Activated CD8-positive, alpha-beta memory T cell treated with anti-CD3 and anti-CD28 coated beads, Interleukin-2, amount 50 U/mL, for 24 hours (primary cell): ENCODE data around the gene MAP1LC3A.

Experiments
- DNase-seq: peaks from one replicate; pipeline ENCODE4 v3.0.0-alpha.2; 2020; ENCODE audit errors: extremely low read depth

The MAP1LC3A gene

DNA sequence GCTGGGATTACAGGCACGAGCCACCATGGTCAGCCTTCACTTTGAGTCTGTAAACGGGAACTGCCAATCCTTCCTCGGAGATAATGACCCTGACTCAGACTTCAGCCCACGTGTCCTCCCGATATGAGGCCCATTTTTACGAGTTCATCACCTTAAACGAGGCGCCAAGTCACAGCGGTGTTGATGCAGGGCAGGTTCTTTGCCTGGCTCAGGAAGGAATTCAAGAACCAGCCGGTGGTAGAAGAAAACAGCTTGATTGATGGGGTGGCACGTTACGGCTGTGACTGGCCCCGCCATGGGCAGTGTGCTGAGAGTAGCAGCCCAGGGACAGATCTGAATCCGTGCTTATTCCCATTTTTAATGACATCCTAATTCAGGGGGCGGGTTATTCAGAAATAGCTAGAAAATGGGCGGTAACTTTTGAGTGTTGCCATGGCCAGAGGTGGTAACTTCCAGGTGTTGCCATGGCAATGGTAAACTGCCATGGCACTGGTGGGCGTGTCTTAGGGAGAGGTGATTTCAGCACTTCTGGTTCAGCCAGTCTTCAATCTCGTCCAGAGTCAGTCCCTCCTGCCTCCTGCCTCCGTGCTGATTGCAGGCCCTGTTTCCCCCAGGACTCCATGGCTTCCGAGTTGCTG is 9.1 kb upstream of the MAP1LC3A start:
- DNase-seq: no peak

DNA sequence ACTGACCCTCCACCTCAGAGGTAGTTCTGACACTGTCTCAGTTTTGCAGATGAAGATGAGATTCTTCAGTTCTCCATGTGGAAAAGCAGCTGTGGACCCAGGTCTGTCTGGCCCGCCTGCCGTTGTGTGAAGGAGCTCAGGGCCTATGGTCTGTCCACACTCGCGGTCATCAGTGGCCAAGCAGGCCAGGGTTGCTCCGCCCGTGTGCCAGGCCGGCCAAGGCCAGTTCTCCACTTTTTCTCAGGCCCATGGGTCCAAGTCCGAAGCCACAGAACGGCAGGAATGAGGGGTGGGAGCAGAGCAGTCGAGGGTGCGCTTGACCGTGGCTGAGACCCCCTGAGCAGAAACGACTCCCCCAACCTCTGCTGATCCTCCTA is 8.6 kb upstream of the MAP1LC3A start:
- no peak for DNase-seq

DNA sequence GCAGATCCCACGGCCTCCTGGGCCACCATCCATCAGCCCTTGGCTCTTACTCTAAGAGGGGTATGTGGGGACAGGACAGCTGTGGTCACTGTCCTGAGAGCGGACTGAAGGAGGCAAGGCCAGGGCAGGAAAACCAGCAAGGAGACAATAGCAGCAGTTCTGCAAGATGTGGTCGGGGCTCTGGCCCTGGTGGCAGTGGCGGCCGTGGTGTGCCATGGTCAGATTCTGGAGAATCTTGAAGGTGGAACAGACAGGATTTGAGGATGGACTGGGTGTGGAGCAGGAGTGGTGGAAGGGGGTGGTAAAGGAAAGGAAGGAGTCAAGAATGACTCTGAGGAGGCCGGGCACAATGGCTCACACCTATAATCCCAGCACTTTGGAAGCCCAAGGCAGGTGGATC is 5.9 kb upstream of the MAP1LC3A start:
- DNase-seq: no peak

- DNase-seq: no peak
These were observed 5.1 kb upstream of the MAP1LC3A start for GRCh38 chr20:34553366-34553867.

GRCh38 chr20:34557936-34558319 is 590 bp upstream of the MAP1LC3A start:
- no peak for DNase-seq

DNA sequence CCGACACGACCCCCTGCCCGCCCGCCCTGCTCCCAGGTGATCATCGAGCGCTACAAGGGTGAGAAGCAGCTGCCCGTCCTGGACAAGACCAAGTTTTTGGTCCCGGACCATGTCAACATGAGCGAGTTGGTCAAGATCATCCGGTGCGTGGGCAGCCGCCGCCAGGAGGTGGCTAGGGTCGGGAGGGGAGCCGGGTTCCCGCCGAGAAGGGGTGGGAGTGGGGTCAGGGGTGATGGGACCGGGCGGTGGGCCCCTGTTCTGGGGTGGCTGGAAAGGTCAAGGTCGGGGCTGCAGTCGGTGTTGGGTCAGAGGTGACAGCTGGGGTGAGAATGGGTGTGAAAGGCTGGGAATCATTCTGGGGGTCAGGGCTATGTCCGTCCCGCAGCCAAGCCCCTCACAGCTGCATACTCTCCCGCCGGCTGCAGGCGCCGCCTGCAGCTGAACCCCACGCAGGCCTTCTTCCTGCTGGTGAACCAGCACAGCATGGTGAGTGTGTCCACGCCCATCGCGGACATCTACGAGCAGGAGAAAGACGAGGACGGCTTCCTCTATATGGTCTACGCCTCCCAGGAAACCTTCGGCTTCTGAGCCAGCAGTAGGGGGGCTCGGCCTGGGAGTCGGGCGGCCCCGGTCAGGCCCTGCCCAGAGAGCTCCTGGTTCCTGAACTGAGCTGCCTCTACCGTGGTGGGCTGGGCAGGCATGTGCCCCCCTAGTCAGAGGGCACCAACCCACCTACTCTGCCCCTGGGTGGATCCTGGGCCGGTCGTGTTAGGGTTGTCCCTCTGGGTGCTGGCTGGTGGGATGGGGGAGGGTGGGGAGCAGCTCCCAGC is 1.0 kb downstream of the MAP1LC3A start:
- DNase-seq: no peak

DNA sequence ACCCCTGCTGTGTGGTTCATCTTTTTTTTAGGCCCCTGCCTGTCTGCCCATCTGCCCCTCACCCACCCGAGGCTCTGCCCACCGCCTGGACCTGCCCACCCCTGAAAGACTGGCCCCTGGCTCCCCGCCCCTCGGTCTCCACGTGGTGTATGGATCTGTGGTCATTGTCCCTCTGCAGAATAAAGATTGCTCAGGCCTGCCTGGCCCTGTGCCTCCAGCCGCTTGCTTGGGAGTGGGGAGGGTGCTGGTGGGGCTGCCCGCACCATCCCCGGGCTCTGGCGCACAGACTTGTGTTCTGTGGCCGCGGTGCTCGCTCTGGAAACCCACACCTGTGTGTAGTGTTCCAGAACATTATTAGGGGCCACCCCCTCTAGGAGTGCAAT is 1.6 kb downstream of the MAP1LC3A start:
- DNase-seq: no peak

DNA sequence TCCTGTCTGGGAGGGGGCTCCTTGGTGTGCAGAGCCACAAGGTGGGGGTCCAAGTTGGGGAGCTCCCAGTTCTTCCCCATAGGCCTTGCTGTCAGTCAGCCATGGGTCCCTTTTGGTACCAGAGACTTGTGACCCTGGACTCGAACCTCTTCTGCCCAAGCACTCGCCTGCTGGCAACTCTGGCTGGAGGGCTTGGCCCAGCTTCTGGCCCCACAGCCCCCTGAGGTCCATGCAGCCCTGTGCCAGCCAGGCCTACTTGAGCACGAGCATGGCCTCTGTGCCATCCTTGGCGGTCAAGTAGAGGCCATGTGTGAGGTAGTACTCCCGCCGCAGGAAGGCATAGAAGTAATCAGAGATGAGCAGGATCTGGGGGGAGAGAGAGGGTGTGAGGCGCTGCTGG is 2.1 kb downstream of the MAP1LC3A start:
- DNase-seq: no peak

DNA sequence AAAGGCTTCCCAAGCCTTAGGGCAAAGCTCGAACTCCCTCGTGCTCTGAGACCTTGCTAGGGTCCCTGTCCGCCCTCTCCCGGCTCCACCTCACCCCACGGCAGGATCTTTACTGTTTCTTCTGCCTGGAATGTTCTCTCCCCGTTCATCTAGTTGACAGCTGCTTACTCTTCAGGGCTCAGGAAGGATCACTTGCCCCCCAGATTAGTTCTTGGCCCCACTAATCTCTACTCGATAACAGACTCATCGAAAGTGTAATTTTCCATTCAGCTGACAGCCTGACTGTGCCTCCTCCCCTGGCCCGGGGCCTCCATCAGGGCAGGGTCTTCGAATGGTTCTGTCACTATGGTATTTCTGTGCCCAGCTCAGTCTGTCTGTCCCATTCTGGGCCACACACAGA is 3.1 kb downstream of the MAP1LC3A start:
- no peak for DNase-seq

DNA sequence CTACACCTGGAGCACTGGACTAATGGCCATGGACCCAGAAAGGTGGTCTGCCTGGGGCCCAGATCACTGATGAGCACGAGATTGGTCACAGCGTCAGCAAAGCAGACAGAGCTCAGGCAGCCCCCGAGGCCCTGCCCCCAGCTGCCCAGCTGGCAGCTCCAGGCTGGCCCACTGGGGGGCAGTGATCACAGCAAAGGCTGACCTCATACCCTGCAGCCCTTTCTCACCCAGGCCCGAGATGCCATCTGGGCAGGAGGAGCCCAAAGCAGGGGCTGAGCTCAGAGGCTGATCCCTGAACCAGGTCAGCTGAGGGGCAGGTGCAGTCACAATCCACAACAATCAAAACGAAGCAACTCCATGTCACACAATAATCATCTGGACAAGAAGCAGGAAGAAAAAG is 4.1 kb downstream of the MAP1LC3A start:
- DNase-seq: no peak

DNA sequence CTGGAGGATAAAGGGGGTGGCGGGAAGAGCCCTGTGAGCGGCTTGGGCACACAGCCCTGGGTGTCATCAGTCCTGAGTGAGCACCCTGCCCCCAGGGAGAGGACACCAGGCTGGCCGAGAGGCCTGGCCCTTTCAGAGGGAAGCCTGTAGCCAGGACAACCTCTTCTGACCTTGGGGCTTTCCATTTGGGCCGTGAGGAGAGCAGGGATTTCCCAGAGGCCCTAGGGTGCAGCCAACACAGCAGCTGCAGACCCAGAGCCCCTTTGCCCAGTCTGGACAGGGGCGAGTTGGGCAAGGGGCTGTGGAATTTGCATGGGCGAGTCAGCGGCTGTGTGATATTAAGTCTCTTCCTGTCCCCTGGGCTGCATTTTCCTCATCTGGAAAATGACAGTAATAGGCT is 6.3 kb downstream of the MAP1LC3A start:
- DNase-seq: no peak

DNA sequence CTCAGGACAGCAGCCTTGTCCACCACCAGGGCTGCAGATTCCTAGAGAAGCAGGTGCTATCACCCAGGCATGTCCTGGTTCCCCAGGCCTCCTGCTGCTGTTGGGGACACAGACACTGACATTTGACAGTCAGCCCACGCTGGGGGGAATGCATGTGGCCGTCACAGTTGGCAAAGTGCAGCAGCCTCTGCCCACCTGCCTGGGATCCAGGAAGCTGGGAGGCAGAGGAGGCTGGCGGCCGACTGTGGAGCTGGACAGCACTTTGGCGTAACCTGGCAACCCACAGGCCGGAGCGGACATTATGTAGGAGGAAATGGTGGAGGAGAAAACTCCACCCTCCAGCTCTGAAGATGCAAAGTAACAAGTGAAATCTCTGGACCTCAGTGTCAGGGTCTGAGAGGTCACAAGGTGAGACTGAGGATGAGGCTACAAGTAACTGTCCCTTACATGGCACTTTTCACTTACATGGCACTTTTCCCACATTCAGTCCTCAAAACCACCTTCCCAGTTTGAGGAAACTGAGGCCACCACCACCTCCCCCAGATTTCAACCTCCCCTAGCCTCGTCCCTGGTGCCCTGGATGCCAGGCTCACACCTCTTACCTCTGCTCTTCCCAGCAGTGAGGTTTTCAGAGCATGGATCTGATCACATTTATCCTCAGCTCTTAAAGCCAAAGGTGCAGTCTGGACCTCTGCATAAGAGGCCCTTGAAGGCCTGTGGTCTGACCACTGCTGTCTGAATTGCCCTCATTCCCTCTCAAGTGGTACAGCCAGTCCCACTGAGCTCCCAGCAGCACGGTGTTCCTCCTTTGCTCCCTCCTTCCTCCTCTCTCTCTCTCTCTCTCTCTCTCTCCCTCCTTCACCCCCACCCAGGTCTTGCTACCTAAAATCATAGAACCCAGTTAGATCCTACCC is 8.7 kb downstream of the MAP1LC3A start:
- DNase-seq: no peak

DNA sequence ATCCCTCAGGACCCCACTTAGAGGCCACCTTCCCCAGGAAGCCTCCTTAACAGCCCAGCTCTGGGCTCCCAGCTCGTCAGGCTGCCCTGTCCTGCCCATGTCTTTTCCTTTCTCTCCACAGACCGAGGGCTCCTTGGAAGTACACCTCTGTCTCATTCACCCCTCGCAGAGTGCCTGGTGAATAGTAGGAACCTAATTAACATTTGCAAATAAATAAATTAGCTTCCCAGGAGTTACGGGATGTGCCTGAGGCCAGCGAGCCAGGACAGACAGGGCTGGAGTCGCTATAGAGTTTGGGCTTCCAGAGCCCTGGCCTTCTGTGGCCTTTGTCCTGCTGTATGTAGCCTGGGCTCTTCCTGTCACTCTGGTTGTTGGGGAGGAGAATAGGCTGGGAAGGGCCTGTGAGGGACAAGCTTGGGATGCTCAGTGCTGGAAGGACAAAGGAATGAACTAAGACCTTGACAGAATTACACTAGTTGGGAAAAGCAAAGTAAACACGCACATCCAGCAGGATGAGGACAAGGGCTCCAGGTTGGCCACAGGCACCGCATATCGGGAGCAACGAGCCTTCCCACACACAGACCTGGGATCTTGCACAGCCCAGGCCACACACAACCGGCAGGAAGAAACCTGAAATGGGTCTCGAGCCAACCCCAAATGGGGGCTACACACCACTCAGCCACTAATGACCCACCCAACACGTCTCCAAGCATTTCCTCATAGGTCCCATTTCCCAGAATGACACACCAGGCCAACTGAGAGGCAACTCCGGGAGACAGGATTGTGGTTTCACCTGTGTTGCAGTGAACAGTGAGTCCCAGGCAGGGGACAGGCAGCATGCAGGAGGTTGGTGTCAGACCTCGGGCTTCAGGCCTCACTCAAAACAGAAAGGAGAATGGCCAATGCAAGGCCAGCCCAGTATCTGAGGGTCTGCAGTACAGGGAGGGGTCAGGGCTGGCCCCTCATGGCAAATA is 9.7 kb downstream of the MAP1LC3A start:
- no peak for DNase-seq

DNA sequence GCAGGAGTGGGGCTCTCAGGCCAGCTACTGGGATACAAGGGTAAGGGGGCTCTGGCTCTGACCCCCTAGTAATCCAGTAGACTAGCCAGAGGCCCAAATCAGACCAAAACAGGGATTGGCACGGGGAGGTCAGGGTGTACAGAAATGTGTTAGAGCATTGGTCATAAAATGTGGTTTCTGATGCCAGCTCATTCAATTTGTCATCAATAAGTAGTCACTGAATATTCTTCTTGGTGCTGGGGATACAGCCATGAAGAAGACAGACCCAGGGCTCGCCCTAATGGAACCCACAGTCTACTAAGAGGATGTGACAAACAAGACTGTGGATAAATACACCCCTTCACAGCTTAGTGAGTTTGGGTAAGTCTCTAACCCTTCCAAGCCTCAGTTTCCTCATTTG is 11.1 kb downstream of the MAP1LC3A start:
- DNase-seq: no peak

GRCh38 chr20:34570859-34571306 is 12.4 kb downstream of the MAP1LC3A start:
- no peak for DNase-seq

- no peak for DNase-seq
These were observed 13.2 kb downstream of the MAP1LC3A start for GRCh38 chr20:34571753-34572152.

GRCh38 chr20:34573541-34574300 is 15.2 kb downstream of the MAP1LC3A start:
- no peak for DNase-seq

GRCh38 chr20:34574426-34574825 is 15.9 kb downstream of the MAP1LC3A start:
- no peak for DNase-seq

GRCh38 chr20:34574861-34575260 is 16.3 kb downstream of the MAP1LC3A start:
- DNase-seq: no peak

GRCh38 chr20:34575271-34575670 is 16.8 kb downstream of the MAP1LC3A start:
- DNase-seq: no peak
